K562 (cell line): ENCODE measurements around the gene IL26.

ENCODE experiments used
- CBX3 ChIP-seq, 2 experiments: IDR thresholded peaks; 1 replicate in 1 of 2; 2 replicates in 1 of 2; pipeline ENCODE4 v1.6.1; 2012; ENCODE audit warnings: inconsistent platforms in 2 of 2, low read length in 2 of 2, borderline replicate concordance in 1 of 2, control low read depth in 1 of 2
- GATAD2A ChIP-seq: fragments of 450-650 bp; IDR thresholded peaks from 2 replicates; pipeline ENCODE4 v1.6.1; 2017
- HNRNPH1 ChIP-seq: fragments of 200-400 bp; formaldehyde crosslinking; optimal IDR thresholded peaks from 2 replicates; pipeline ENCODE3; 2017; ENCODE audit warnings: low read depth, mild to moderate bottlenecking, low read length, moderate library complexity
- MCM5 ChIP-seq: fragments of 450-650 bp; IDR thresholded peaks from 2 replicates; pipeline ENCODE4 v1.6.1; 2016; ENCODE audit warnings: low read depth
- NFE2 ChIP-seq: IDR thresholded peaks from 2 replicates; pipeline ENCODE4 v1.6.1; 2014; ENCODE audit warnings: antibody characterized with exemption, low read depth
- NR1H2 ChIP-seq: sonication (generic); formaldehyde crosslinking; IDR thresholded peaks from 2 replicates; pipeline ENCODE4 v1.4.0; 2020; ENCODE audit warnings: mild to moderate bottlenecking, missing genetic modification reagents
- NRF1 ChIP-seq, 2 experiments: fragments of 450-650 bp; IDR thresholded peaks in 1 of 2; conservative IDR thresholded peaks in 1 of 2; 2 replicates each; pipeline ENCODE4 v1.6.1; 2014; ENCODE audit warnings: mild to moderate bottlenecking in 2 of 2
- PKNOX1 ChIP-seq: fragments of 450-650 bp; IDR thresholded peaks from 2 replicates; pipeline ENCODE4 v1.6.1; 2016
- RNF2 ChIP-seq: sonication (generic); IDR thresholded peaks from 2 replicates; pipeline ENCODE4 v1.6.1; 2016
- TAF1 ChIP-seq: IDR thresholded peaks from 2 replicates; pipeline ENCODE4 v1.6.1; 2011; ENCODE audit warnings: mild to moderate bottlenecking, low read length, moderate library complexity; ENCODE audit not compliant: insufficient read depth, control insufficient read depth, severe bottlenecking; ENCODE audit errors: extremely low read depth
- ZNF217 ChIP-seq: sonication (generic); formaldehyde crosslinking; IDR thresholded peaks from 2 replicates; pipeline ENCODE4 v1.8.0; 2022; ENCODE audit warnings: mild to moderate bottlenecking, missing genetic modification reagents
- ZNF280A ChIP-seq: fragments of 450-650 bp; IDR thresholded peaks from 2 replicates; pipeline ENCODE4 v1.6.1; 2018; ENCODE audit warnings: mild to moderate bottlenecking, low read depth; ENCODE audit not compliant: partially characterized antibody
- ZNF318 ChIP-seq, 2 experiments: fragments of 450-650 bp; IDR thresholded peaks; 2 replicates each; pipeline ENCODE4 v1.6.1; 2016; ENCODE audit warnings: mild to moderate bottlenecking in 2 of 2, borderline replicate concordance in 1 of 2, low read depth in 1 of 2, moderate library complexity in 1 of 2
- TF ChIP-seq, protein P1 (sequence below), 3 experiments: IDR thresholded peaks in 2 of 3; conservative IDR thresholded peaks in 1 of 3; 2 replicates each; pipeline ENCODE4 v1.5.1; 2011 to 2012; ENCODE audit warnings: low read length in 3 of 3, mild to moderate bottlenecking in 3 of 3, control low read depth in 2 of 3, improper control_type of control experiment in 1 of 3, inconsistent platforms in 1 of 3, low read depth in 1 of 3, mixed read lengths in 1 of 3, moderate library complexity in 1 of 3; ENCODE audit not compliant: insufficient read depth in 2 of 3

DNA sequence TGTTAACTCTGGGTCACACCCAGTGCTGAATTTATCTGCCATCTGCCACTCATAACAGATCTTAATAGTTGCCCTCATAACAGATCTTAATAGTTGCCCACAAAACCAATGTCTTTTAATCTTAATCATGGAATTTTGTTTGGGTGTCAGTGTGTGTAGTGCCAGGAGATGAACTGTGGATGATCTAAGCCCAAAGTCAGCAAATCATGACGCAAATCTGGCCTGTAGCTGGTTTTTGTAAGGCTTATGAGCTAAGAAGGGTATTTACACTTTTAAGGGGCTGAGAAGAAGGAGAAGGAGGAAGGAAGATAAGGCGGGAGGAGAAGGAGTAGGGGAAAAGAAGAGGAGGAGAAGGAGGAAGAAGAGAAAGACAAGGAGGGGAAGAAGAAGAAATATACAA, 10.0 kb upstream of the IL26 start:
- TF ChIP-seq RNF2, result no peak
- TF ChIP-seq, protein P1, sequence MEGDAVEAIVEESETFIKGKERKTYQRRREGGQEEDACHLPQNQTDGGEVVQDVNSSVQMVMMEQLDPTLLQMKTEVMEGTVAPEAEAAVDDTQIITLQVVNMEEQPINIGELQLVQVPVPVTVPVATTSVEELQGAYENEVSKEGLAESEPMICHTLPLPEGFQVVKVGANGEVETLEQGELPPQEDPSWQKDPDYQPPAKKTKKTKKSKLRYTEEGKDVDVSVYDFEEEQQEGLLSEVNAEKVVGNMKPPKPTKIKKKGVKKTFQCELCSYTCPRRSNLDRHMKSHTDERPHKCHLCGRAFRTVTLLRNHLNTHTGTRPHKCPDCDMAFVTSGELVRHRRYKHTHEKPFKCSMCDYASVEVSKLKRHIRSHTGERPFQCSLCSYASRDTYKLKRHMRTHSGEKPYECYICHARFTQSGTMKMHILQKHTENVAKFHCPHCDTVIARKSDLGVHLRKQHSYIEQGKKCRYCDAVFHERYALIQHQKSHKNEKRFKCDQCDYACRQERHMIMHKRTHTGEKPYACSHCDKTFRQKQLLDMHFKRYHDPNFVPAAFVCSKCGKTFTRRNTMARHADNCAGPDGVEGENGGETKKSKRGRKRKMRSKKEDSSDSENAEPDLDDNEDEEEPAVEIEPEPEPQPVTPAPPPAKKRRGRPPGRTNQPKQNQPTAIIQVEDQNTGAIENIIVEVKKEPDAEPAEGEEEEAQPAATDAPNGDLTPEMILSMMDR (IDR thresholded peaks at IDR 0.05 in 2 of 3, conservative IDR thresholded peaks at IDR 0.05 in 1 of 3; ENCODE audit: insufficient read depth in 2 of 3, low read depth in 1 of 3, low read length in 3 of 3), result no peak
- TF ChIP-seq PKNOX1, result no peak
- no peak for TF ChIP-seq ZNF280A
- no peak for TF ChIP-seq NR1H2
- TF ChIP-seq ZNF217 (CRISPR knock-in tag), result no peak
- no peak for TF ChIP-seq CBX3 (IDR thresholded peaks at IDR 0.05; ENCODE audit: borderline replicate concordance in 1 of 2, low read length in 2 of 2)
- TF ChIP-seq TAF1, result no peak
- TF ChIP-seq MCM5, result no peak
- no peak for TF ChIP-seq NRF1 (conservative IDR thresholded peaks at IDR 0.05 in 1 of 2, IDR thresholded peaks at IDR 0.05 in 1 of 2)
- TF ChIP-seq GATAD2A, result no peak
- no peak for TF ChIP-seq ZNF318 (IDR thresholded peaks at IDR 0.05; ENCODE audit: borderline replicate concordance in 1 of 2, low read depth in 1 of 2)
- no peak for TF ChIP-seq NFE2
- no peak for TF ChIP-seq HNRNPH1
